GM18873 (cell line): ENCODE measurements around the gene MIEN1.
"Not testable (repeated sequence)": the region's sequence is repeated elsewhere in the genome, so short reads cannot be mapped to it uniquely, and the experiment has no call there.

Experiments
- ATAC-seq: cut with Tn5 transposase; IDR thresholded peaks from one replicate; pipeline ENCODE4 v1.9.1; 2021; ENCODE audit warnings: mild to moderate bottlenecking, moderate library complexity, moderate number of reproducible peaks; ENCODE audit not compliant: unreplicated experiment, low FRiP score

The MIEN1 gene

GRCh38 chr17:39719563-39720355, 10.6 kb downstream of the MIEN1 start:
- ATAC-seq = no peak

DNA sequence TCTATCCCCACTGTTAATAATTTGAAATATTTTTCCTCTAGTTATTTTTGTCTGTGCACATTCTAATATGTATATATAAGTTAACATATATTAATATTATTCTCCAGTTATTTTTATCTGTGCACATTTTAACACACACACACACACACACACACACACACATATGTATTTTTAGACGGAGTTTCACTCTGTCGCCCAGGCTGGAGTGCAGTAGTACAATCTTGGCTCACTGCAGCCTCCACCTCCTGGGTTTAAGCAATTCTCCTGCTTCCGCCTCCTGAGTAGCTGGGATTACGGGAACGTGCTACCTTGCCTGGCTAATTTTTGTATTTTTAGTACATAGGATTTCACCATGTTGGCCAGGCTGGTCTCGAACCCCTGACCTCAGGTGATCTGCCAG, 12.7 kb downstream of the MIEN1 start:
- ATAC-seq = no peak

DNA sequence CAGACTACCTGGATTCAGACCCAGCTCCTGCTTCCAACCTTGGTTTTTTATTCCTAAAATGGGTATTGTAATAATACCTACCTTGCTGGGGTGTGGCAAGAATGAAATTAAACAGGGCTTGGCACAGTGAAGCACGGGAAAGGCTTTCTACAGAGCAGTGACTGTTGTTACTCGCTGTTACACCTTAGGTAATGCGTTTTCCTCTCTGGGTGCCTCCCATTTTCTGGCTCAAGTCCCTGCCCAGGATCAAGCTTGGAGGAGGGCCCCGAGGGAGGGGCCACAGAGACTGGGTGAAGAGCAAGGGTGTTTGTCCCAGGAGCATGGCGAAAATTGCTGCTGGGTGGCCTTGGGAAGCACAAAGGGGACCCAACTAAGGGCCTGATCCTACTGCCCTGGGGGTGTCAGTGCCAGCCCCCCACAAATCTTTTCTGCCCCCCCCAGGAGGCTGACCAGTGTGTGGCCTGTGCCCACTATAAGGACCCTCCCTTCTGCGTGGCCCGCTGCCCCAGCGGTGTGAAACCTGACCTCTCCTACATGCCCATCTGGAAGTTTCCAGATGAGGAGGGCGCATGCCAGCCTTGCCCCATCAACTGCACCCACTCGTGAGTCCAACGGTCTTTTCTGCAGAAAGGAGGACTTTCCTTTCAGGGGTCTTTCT, 13.3 kb downstream of the MIEN1 start:
- ATAC-seq = no peak

DNA sequence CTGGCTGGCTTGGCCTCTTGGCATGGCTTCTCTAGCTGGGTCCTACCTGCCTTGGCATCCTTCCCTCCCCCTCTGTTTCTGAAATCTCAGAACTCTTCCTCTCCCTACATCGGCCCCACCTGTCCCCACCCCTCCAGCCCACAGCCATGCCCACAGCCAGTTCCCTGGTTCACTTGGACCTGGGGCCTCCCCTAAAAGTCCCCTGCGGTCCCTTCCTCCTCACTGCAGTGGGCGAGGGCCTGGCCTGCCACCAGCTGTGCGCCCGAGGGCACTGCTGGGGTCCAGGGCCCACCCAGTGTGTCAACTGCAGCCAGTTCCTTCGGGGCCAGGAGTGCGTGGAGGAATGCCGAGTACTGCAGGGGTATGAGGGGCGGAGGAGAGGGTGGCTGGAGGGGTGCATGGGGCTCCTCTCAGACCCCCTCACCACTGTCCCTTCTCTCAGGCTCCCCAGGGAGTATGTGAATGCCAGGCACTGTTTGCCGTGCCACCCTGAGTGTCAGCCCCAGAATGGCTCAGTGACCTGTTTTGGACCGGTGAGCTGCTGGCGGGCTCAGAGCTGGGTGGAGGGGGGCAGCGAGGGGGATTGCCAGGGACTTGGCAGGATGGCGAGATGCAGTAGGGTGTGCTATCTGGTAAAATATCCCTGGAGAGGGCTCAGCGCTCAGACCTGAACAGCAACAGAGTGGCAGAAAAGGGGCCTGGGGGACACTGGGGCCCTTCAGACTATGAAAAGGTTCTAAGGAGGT, 14.1 kb downstream of the MIEN1 start:
- no peak for ATAC-seq

DNA sequence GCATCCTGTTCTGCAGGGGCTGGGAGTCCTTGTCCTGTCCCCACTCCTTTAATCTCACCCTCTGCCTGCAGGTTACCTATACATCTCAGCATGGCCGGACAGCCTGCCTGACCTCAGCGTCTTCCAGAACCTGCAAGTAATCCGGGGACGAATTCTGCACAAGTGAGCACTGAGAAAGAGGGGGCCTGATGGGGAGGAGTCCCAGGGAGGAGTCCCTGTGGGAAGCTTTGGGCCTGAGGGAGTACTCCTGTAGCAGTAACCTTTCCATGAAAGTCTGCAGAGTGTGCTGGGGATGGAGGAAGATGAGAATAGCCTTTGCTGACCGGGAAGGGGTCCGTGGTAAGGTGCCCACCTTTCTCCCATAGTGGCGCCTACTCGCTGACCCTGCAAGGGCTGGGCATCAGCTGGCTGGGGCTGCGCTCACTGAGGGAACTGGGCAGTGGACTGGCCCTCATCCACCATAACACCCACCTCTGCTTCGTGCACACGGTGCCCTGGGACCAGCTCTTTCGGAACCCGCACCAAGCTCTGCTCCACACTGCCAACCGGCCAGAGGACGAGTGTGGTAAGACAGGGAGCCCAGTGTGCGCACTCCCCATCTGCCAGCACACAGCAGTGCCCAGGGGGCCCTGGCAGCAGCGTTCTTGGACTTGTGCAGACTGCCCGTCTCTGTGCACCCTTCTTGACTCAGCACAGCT, 14.8 kb downstream of the MIEN1 start:
- no peak for ATAC-seq

GRCh38 chr17:39714234-39714633, 16.1 kb downstream of the MIEN1 start:
- no peak for ATAC-seq

DNA sequence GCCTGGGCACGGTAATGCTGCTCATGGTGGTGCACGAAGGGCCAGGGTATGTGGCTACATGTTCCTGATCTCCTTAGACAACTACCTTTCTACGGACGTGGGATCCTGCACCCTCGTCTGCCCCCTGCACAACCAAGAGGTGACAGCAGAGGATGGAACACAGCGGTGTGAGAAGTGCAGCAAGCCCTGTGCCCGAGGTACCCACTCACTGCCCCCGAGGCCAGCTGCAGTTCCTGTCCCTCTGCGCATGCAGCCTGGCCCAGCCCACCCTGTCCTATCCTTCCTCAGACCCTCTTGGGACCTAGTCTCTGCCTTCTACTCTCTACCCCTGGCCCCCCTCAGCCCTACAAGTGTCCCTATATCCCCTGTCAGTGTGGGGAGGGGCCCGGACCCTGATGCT, 18.5 kb downstream of the MIEN1 start:
- no peak for ATAC-seq

DNA sequence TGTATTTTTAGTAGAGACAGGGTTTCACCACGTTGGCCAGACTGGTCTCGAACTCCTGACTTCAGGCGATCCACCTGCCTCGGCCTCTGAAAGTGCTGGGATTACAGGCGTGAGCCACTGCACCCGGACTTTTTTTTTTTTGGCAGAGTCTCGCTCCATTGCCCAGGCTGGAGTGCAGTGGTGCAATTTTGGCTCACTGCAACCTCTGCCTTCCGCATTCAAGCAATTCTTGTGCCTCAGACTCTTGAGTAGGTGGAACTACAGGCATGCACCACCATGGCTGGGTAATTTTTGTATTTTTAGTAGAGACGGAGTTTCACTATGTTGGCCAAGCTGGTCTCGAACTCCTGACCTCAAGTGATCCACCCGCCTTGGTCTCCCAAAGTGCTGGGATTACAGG, 19.3 kb downstream of the MIEN1 start:
- ATAC-seq = not testable (repeated sequence)

DNA sequence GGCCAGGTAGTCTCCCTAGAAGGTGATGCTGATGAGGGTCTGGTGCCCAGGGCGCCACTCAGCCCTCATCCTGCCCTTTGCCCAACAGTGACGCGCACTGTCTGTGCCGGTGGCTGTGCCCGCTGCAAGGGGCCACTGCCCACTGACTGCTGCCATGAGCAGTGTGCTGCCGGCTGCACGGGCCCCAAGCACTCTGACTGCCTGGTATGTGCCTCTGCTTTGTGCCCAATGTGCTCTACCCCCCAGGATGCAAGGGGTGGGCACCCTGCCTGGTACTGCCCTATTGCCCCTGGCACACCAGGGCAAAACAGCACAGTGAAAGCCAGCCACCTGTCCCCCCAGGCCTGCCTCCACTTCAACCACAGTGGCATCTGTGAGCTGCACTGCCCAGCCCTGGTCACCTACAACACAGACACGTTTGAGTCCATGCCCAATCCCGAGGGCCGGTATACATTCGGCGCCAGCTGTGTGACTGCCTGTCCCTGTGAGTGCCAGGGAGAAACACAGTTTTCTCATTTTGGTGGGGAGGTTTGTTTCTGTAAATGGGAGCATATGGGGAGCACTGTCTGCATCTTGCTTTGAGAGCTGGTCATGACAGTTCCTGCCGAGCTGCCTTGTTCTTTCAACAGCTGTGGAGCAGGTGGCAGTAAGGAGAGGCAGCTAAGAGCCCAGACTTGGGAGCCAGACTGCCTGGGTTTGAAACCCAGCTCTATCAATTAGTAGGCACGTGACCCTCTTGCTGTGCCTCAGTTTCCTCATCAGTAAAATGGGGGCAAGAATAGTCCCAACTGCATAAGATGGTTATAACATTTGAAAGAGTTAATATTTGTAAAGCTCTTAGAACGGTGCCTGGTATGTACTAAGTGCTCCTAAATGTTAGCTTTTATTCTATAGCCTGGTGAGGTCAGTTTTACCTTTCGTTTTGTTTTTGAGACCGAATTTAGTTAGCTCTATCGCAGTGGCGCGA, 20.1 kb downstream of the MIEN1 start:
- no peak for ATAC-seq

GRCh38 chr17:39709319-39709997, 20.9 kb downstream of the MIEN1 start:
- no peak for ATAC-seq

DNA sequence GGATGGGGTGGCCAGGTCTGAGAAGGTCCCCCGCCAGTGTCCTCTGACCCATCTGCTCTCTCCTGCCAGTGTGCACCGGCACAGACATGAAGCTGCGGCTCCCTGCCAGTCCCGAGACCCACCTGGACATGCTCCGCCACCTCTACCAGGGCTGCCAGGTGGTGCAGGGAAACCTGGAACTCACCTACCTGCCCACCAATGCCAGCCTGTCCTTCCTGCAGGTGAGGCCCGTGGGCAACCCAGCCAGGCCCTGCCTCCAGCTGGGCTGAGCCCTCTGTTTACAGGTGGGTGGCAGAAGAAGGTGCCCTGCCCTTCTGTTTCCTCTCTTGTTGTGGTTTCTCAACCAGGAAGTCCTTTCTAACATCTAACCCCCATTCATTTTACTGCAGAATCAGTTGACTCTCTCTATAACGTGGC, 23.4 kb downstream of the MIEN1 start:
- ATAC-seq = no peak

DNA sequence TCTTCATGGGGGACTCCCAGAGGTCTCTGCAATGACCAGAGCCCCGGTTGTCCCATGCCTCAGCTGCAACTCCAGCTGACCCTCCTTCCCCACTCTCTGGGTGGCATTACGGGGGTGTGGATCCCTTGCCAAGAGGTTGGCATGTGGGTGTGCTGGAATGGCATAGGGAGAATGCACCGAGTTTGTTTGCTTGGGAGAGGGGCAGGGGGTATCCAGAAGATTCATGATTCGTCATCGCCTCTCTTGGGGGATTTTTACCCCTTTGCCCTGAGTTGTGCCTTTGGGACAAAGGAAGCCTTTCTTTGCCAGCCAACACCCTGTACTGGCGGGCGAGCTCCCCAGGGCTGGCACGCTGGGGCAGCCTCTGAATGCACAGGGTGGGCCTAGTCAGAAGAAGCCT, 23.9 kb downstream of the MIEN1 start:
- ATAC-seq = no peak

DNA sequence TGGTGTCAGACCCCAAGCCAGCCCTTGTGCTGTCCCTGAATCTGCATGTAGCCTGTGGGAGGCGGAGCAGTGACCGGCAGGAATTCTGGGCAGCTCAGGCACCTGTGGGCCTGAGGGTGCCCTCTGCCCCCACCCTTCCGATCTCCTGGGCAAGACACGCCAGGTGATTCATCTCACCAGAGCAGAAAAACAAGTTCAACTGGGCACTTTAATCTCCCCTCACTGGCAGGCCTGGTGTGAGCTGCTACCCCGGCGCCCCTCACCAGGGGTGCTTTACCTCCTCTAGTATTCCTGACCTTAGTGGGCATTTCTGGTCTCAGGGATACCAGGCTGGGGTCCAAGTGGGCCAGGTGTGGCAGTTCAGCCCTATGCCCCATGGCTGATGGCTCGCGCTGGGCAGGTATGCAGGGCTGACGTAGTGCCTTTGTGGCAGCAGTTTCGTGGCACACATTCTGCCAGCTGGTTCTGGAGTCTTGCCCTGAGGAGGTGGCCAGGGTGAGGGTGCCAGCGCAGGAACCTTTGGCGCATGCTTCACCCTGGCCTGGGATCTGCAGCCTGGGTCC, 24.5 kb downstream of the MIEN1 start:
- no peak for ATAC-seq

GRCh38 chr17:39704821-39705551, 25.3 kb downstream of the MIEN1 start:
- ATAC-seq = no peak

DNA sequence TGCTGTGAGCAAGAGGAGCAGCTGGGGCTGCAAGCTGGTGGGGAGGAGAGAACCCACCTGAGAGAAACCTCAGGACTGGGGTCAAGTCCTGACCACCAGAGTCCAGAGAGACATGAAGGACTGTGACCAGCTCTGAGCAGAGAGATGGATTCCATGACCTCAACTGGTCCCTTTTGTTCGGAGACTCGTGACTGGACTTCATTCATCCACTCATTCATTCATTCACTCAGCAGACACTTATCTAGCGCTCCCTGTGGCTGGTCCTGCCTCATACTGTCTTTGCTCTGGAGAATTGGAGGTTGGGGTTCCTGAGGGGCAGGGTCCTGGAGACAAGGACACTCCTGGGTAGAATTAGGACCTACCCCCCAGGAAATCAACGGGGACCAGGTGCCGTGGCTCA, 26.4 kb downstream of the MIEN1 start:
- ATAC-seq = no peak

GRCh38 chr17:39702901-39703893, 27.1 kb downstream of the MIEN1 start:
- ATAC-seq = no peak
